EH (cell line): ENCODE data around the gene MOB3A.
"Not testable (repeated sequence)": the region's sequence is repeated elsewhere in the genome, so short reads cannot be mapped to it uniquely, and the experiment has no call there.

Experiments
- DNase-seq: peaks from one replicate; pipeline ENCODE4 v3.0.0-alpha.2; 2015; ENCODE audit warnings: low read depth

Gene MOB3A

GRCh38 chr19:2096034-2096479 is at the start of gene MOB3A:
MOB3A (minus strand) TSS chr19:2096326; CDS start chr19:2078560, 17,766 bp downstream.
- DNase-seq = peak; percentile 89

DNA sequence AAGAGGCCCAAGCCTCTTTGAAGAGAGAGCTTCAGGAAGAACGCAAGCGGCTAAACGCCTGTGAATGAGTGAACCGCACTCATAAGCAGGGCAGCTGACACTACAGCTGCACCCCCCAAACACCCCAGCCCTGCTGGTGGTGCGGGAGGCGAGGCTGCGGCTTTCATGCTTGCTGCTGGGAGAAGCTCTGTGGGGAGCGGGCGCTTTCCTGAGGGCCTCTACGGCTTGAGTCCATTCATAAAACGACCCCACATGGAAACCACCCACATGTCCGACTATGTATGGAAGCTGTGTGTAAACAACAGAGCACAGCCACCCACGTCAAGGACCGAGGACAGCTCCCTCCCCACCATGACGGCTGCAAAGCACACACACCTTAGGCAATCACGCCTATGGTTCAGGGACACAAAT is 49.7 kb upstream of the MOB3A start:
- DNase-seq = no peak

DNA sequence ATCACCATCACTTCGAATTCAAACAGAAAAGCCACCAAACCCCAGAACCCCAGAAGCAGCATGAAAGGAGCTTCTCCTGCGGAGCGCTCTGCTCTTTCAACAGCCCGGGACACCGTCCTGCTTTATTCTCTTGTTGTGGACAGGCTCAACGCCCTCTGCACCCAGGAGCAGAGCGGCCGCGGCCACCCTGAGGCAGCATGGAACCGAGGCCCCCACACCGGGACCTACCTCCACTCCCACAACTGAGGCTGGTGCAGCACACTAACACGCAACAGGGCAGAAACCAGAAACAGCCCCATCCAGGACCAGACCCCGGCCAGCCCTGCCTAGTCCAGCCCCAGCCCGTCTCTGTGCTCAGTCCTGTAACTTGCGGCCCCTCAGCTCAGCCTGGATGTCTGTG is 48.1 kb upstream of the MOB3A start:
- no peak for DNase-seq

DNA sequence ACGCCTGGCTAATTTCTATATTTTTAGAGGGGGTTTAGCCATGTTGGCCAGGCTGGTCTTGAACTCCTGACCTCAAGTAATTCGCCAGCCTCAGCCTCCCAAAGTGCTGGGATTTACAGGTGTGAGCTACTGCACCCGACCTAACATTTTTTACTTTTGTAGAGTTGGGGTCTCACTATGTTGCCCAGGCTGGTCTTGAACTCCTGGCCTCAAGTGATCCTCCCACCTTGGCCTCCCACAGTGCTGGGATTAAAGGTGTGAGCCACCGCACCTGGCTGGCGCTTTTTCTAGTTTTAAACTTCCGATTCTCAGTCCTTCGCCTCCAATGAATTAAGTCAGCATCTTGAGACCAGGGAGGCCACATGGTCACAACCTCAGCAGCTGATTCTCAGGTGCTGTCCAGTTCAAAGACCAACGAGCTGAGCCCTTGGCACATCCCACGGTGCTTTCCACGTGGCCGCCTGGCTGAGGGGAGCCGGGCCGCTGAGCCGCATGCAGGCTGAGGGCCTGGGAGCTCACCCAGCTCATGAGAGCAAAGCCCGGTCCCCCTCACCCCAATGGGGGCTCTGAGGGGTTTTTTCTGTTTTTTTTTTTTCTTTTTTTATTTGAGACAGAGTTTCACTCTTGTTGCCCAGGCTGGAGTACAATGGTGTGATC is 46.2 kb upstream of the MOB3A start:
- no peak for DNase-seq

GRCh38 chr19:2140138-2140569 is 44.0 kb upstream of the MOB3A start:
- DNase-seq = no peak

- no peak for DNase-seq
Measured at GRCh38 chr19:2139385-2140137, 43.4 kb upstream of the MOB3A start.

GRCh38 chr19:2138061-2138728 is 42.1 kb upstream of the MOB3A start:
- DNase-seq = no peak

GRCh38 chr19:2136796-2137195 is 40.7 kb upstream of the MOB3A start:
- no peak for DNase-seq

- DNase-seq = no peak
Measured at GRCh38 chr19:2135474-2136402, 39.6 kb upstream of the MOB3A start.

- no peak for DNase-seq
Measured at GRCh38 chr19:2132731-2133490, 36.8 kb upstream of the MOB3A start.

DNA sequence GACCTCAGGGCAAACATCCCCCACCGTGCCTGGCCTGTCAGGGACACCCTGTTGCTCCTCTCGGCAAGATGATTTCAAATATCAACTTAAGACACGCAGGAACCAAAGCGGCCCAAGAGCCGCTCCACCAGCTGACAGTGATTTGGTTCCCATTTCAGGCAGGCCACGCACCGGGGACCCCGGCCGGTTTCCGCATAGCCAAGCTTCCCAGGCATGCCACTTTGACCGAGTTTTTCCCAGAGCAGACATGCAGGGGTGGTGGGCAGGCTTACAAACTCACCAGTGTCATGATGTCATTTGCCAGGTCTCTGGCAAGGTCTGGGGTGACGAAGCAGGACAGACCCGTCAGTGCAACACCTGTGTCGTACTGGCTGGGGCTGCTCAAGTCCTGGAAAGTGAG is 36.1 kb upstream of the MOB3A start:
- DNase-seq = no peak

- not testable (repeated sequence) for DNase-seq
Measured at GRCh38 chr19:2131012-2131975, 35.2 kb upstream of the MOB3A start.

DNA sequence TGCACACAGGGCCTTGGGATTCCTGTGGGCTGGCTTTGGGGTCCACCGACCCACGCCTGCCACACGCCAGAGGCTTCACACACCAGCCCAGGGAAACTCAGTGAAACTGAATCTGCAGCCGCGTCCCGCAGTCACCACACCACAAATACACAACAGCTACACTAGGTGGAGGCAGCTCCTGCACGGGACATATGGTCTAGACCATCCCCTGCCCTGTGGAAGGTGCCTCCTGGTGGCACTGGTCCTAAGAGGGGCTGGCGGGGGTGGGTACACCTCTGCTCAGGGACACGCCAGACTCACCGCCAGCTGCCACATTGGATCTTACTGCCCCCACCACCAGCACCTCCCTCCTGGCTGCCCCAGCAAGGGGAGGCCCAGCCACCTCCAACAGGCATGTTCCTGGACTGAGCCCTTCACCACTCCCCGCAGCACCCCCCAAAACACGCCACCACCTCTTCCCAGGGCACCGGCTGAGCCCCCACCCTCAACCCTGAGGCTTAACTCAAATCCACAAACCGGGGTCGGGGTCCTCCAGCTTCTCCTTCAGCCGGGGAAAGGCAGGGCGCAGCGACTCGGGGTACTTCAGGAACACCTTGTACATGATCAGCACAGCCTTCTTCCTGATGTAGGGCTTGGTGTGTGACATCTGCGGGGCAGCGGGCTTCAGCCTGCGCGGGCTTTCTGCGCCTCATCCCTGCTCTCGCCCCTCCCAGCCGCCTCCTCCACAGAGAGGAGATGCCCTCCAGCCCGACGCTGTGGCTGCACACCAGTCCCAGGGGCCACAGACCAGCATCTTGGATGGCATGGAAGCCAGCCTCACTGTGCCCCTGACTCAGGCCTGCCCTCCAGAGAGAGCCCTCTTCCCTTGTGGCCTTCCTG is 34.0 kb upstream of the MOB3A start:
- DNase-seq = no peak

DNA sequence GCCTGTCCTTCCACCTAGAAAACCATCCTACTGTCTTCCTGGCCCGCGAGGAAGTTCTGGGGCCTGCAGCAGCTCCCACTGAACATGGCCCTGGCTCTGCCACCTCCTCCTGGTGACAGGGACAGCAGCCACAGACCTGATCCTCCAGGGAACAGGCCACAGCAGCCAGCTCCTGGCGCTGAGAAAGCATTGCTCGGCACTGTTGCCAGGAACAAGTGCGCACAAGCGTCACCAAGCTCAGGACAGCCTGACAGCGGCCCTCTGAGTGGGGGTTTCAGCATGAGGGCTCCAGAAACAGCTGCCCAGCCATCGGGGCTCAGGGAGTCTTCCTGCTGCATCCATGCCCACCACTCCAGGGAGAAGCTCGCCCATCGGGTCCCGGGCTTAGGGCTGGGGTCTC is 33.4 kb upstream of the MOB3A start:
- no peak for DNase-seq

- no peak for DNase-seq
Measured at GRCh38 chr19:2129022-2129421, 32.9 kb upstream of the MOB3A start.

- DNase-seq = not testable (repeated sequence)
Measured at GRCh38 chr19:2128252-2128651, 32.1 kb upstream of the MOB3A start.

DNA sequence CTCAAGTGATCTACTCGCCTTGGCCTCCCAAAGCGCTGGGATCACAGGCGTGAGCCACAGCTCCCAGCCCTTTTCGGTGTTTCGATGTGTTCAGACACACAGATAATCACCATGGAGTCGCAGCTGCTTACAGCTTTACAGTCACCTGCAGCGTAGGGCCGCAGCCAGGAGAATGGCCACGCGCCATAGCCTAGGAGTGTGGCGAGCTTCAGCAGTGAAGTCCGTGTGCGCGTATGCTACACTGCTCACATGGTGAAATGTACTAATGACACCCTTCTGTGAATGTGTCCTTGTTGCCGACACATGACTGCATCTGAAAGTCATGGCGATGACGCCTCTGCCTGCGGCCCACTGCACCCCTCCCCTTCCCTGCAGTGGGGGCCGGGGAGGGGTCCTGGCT is 31.6 kb upstream of the MOB3A start:
- no peak for DNase-seq

DNA sequence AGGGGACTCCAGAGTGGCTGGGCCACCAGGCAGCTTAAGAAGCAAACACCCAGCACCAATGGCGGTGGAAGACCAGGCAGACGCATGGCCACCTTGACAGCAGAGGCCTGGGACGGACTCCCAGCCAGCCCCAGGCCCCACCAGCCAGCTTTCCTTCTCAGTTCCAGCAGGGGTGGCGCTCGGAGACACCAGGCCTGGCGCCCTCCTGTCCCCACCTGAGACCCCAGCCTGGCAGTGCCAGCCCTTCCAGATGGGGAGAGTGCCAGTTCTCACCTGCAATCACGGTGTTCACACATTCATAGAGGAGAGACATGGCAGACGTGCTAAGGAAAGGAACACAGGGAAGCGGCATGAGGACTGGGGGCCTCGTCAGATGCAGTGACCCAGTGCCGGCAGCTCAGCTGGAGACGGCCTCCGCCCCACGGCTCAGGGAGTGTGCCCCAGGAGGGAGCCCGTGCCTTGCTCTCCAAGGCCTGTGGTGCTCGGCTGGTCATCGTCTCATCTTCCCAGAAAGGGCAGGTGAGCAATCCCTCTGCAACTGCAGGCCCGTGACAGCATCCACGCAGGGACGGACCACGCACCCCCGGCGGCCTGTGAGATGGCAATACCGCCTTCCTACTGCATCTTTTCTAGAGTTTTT is 30.9 kb upstream of the MOB3A start:
- no peak for DNase-seq
